Chondrocyte (in vitro differentiated cells): ENCODE measurements around the gene RALGAPA2. TPM values are rescaled to one million over a fixed set of nuclear protein-coding genes. Genes with fewer than 3 reads are reported as not detected.

Source experiments
- DNase-seq: peaks from one replicate; pipeline ENCODE4 v3.0.0; 2021; ENCODE audit warnings: mixed read lengths, low spot score
- H3K27ac Mint-ChIP-seq: one replicate; pipeline ENCODE4 v1.8.0; 2021; ENCODE audit warnings: mild to moderate bottlenecking, moderate library complexity, mixed read lengths; ENCODE audit not compliant: unreplicated experiment
- H3K27me3 Mint-ChIP-seq: 2 replicates; pipeline ENCODE4 v1.8.0; 2021; ENCODE audit warnings: low read depth, mixed read lengths
- H3K36me3 Mint-ChIP-seq: 2 replicates; pipeline ENCODE4 v1.8.0; 2021; ENCODE audit warnings: low read depth, mixed read lengths
- H3K4me1 Mint-ChIP-seq: 2 replicates; pipeline ENCODE4 v1.8.0; 2021; ENCODE audit warnings: low read depth, mild to moderate bottlenecking, mixed read lengths
- H3K4me3 Mint-ChIP-seq: one replicate; pipeline ENCODE4 v1.8.0; 2021; ENCODE audit warnings: mild to moderate bottlenecking, moderate library complexity, mixed read lengths; ENCODE audit not compliant: unreplicated experiment
- H3K9me3 Mint-ChIP-seq: 2 replicates; pipeline ENCODE4 v1.8.0; 2021; ENCODE audit warnings: low read depth, mixed read lengths
- total RNA-seq: library from RNA; stranded (reverse); gene quantifications from 3 replicates; pipeline ENCODE4 v1.2.1, GENCODE V29; 2021
- TF ChIP-seq, protein P1 (sequence below): fragments of 200-600 bp; sonication (generic); IDR thresholded peaks from 2 replicates; pipeline ENCODE4 v1.5.0; 2021; ENCODE audit warnings: antibody characterized with exemption, mild to moderate bottlenecking, moderate library complexity

RALGAPA2 gene
- total RNA-seq, 1 donor from 2014 or later = 9.5 TPM

DNA sequence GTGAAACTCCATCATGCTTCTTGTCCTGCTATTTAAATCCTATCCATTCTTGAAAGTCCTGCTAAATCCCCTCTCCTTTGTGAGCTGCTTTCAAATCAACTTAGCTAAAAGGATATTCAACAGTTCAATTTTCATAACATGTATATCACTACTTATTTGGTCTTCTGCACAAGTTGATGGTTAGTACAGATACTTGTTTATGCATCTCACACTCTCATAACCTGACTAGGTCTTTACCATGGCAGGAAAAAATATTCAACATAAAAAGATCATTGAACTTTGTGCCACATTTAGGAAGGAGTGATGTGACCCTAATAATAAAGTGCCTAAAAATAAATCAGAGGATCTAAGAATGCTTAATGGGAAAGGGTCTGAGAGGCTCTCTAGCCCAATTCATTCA lies 148.2 kb downstream of the RALGAPA2 start:
- no peak overlapping the region for H3K27ac Mint-ChIP-seq
- DNase-seq = no peak
- H3K27me3 Mint-ChIP-seq = no peaks in the 10 kb centered on the region
- TF ChIP-seq, protein P1, sequence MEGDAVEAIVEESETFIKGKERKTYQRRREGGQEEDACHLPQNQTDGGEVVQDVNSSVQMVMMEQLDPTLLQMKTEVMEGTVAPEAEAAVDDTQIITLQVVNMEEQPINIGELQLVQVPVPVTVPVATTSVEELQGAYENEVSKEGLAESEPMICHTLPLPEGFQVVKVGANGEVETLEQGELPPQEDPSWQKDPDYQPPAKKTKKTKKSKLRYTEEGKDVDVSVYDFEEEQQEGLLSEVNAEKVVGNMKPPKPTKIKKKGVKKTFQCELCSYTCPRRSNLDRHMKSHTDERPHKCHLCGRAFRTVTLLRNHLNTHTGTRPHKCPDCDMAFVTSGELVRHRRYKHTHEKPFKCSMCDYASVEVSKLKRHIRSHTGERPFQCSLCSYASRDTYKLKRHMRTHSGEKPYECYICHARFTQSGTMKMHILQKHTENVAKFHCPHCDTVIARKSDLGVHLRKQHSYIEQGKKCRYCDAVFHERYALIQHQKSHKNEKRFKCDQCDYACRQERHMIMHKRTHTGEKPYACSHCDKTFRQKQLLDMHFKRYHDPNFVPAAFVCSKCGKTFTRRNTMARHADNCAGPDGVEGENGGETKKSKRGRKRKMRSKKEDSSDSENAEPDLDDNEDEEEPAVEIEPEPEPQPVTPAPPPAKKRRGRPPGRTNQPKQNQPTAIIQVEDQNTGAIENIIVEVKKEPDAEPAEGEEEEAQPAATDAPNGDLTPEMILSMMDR = no peak
- peaks cover 1% of the 10 kb centered on the region for H3K36me3 Mint-ChIP-seq
- no peaks in the 10 kb centered on the region for H3K4me1 Mint-ChIP-seq
- H3K4me3 Mint-ChIP-seq = no peak overlapping the region
- no peaks in the 10 kb centered on the region for H3K9me3 Mint-ChIP-seq

DNA sequence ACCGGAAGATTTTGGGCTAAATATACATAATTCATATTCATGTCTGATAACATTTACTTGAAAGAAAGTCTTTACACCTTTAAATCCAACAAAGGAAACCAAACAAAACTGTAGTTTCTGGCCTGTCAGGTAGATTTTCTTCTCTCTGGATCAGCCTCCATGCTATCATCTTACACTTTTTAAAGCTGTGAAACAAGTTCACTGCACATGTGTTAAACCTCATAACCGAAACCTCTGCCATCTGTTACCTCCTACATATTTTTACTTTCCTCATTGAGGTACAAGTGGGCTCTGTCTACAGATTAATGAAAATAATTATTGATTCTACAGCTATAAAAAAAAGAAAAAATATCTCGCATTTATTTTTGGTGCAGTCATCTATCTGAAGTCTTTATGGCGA lies 149.9 kb downstream of the RALGAPA2 start:
- Mint-ChIP-seq H3K27me3 (no peaks in the 10 kb centered on the region), H3K9me3 (no peaks in the 10 kb centered on the region), H3K4me1 (no peaks in the 10 kb centered on the region), H3K27ac (no peak overlapping the region), H3K4me3 (no peak overlapping the region), H3K36me3 (peaks cover 1% of the 10 kb centered on the region)
- TF ChIP-seq, protein P1 = no peak
- no peak for DNase-seq

DNA sequence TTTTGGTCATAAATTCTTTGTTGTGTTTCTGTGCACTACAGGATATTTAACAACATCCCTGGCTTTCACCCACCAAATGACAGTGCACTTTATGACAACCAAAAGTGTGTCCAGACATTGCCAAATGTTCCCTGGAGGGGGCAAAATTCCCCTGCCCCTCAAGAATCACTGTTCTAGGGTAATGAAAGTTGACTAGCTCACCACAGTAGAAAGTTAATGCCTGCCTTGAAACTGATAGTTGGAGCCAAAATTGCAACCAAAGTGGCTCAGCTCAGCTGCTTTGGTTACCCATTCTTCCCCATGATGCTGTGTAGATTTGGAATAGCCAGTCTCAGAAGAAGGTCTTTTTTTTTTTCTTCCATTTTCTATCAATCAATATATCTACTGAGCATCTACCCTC lies 150.6 kb downstream of the RALGAPA2 start:
- Mint-ChIP-seq H3K27me3 (no peaks in the 10 kb centered on the region), H3K4me3 (no peak overlapping the region), H3K36me3 (peaks cover 1% of the 10 kb centered on the region), H3K27ac (no peak overlapping the region), H3K9me3 (no peaks in the 10 kb centered on the region), H3K4me1 (no peaks in the 10 kb centered on the region)
- DNase-seq = no peak
- TF ChIP-seq, protein P1 = no peak

DNA sequence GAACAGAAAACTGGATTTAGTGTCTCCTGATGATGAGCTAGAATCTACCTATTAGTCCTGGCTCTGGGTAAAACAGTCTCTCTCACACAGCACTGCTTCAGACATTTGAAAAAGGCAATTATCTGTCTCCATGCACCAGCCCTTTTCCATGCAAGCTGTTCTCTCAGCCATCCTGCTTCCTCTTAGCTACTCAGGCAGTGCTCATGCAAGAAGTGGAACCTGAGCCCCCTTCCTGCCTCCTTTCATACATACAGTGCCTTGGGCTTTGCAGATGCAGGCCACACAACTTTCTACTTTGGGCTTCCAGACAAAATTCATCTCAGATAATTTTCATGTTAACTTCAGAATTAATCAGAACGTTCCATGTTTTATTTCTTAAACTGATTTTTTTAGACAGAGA lies 151.3 kb downstream of the RALGAPA2 start:
- TF ChIP-seq, protein P1 = no peak
- Mint-ChIP-seq H3K9me3 (no peaks in the 10 kb centered on the region), H3K27me3 (no peaks in the 10 kb centered on the region), H3K4me3 (no peak overlapping the region), H3K36me3 (peaks cover 2% of the 10 kb centered on the region), H3K27ac (no peak overlapping the region), H3K4me1 (no peaks in the 10 kb centered on the region)
- DNase-seq = no peak

DNA sequence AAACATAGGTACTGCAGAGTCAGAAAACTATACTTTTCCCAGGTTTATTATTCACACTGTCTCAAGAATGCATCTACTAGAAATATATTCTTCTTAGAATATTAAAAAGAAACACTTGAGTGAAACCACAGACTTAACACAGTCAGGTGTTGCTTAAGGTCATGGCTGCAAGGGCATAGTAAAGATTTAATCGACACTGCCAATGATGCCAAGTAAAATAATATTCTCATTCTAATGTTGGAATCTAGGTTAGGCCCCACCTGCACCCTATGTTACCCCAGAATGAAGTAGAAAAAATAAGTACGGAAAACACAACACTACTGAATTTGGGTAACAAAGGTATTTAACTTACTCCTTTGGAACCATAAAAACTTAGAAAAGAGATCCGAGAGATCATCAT lies 155.0 kb downstream of the RALGAPA2 start:
- Mint-ChIP-seq H3K9me3 (peaks cover 6% of the 10 kb centered on the region), H3K36me3 (peaks cover 7% of the 10 kb centered on the region), H3K4me1 (no peaks in the 10 kb centered on the region), H3K4me3 (no peak overlapping the region), H3K27me3 (no peaks in the 10 kb centered on the region), H3K27ac (no peak overlapping the region)
- no peak for DNase-seq
- TF ChIP-seq, protein P1 = no peak
